HG02973 (cell line): ENCODE results near the gene TRIM43B.
"Not testable (repeated sequence)": the region's sequence is repeated elsewhere in the genome, so short reads cannot be mapped to it uniquely, and the experiment has no call there.

Experiments used
- ATAC-seq: cut with Tn5 transposase; IDR thresholded peaks from one replicate; pipeline ENCODE4 v1.9.1; 2021; ENCODE audit warnings: moderate library complexity; ENCODE audit not compliant: unreplicated experiment

Gene TRIM43B

DNA sequence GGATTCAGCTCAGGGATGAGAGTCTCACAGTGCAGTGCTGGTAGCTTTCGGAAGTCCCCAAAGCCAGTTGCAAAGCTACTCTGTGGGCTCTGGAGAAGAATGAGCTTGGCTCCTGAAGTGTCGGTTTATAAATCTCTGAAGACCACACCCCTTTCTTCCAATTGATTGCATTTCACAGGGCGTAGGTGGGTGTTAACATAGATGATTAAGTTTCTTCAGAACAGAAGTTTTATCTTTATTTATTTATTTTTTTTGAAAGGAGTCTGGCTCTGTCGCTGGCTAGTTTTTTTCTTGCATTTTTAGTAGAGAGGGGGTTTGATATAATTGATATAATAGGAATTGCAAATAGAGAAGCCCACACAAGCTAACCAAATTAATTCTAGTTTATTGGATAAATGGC lies at the start of gene TRIM43B:
Gene TRIM43B (minus strand): TSS at position 101 of the 400 bp plus-strand sequence. CDS start 2,040 bp downstream, outside the sequence.
- ATAC-seq = not testable (repeated sequence)

DNA sequence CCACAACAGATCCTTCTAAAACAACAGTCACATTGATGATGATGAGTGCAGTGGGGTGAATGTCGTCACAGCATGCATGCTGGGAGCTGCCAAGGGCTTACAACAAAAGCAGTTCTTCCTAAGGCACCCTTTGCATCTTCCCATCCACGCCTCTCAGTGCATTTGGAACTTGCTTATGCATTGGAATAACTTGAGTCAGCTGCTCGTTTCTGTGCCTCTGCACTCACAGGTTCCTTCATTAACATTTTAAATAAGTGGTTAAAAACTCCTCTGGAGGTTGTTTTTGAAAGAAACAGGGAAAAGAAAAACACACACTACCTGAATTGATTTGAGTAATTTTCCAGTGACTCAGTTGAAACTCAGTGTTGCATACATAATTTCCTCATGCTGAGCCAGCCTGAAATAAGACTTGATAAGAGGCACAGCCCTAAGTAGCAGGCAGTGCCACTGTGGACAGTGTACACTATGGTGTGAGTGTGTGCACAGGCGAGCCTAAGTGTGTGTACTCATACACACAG lies 46.8 kb upstream of the TRIM43B start:
- ATAC-seq = no peak

DNA sequence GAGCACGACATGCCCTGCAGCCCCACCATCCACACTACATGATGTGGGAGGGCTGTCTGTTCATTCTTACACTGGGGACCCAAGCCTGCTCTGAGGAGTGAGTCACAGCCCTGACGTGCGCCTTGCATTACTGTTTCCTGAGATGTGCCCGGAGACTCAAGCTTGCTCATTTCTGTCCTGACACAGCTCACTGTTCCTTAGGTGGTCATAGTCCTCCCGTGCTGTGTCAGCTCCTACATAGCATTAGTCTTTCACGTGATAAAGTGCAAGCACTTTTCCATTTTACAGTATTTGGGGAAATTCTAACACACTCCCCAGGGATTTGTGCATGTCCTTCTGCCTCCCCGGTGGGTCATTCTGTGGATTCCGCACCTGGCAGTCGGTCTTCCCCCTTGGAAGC lies 46.2 kb upstream of the TRIM43B start:
- peak; percentile 76 for ATAC-seq

DNA sequence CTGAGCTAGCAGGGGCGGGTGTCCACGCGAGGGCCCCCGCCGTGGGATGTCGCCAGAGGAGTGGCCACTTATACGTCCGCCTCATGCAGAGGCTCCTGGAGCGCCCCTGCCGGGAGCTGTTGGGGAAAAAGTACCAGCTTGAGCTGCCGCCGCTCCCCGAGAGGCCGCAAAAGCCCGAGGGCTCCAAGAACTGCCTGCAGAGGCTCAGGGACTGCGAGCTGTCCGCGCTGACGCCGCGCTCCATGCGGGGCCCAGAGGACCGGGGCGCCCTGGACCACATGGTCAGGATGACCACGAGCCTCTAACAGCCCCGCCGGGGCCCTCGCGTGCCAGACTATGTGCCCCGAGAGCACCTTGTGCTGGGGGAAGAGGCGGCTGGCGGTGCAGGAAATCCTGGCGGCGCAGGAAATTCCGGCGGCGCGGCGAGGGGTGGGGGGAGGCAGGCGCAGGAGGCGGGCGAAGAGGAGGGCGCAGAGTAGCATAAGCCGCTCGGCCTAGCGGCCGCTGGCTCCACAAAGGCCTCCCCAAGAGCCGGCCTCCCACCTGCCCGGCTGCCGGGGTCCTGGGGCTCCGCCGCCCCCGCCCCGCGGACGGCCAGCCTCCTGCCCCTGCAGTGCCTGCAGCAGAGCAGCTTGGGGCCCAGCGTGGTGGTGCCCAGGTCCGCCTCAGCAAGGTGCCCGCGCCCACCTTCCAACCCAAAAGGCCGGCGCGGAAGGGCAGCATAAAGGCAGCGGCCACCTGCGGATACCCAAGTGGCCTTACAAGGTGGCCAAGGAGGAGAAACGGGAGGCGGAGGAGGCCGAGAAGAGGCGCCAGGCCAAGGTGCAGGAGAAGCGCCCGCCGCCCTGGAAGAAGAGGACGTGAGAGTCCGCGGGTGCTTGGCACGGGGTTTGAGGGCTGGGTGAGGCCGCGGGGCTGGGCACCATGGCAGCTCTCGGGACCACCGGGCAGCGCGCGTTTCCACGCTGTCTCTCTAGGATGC lies 42.1 kb upstream of the TRIM43B start:
- peak; percentile 46 for ATAC-seq

DNA sequence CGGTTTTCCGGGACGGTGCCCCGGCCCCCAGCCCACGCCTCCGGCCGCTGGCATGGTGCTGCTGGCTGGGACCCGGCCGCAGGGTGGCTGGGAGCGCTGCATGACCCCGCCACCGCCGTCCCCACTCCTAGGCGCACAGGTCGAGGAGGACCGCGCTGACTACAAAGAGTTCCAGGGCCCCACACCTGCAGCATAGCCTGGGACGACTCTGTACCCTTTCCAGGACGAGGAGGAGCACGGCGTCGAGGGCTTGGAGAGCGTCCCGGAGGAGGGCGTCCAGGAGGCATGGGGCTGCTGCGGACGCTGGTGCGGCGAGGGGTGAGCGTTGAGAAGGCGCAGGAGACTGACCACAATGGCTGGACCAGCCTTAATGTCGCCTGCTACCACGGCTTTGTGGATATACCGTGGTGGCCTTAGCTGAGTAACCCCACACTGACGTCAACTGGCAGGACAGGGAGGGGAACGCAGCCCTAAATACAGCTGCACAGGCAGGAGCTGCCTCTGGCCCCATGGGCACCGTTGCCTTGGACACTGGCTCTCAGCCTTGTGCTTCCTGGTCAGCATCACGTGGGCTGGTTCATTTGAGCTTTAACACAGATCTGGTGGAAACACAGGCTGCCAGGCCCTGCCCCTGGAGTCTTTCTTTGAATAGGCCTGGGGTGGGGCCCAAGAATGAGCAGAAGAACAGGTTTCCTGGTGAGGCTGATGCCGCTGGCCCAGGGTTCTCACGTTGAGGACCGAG lies 40.9 kb upstream of the TRIM43B start:
- no peak for ATAC-seq

DNA sequence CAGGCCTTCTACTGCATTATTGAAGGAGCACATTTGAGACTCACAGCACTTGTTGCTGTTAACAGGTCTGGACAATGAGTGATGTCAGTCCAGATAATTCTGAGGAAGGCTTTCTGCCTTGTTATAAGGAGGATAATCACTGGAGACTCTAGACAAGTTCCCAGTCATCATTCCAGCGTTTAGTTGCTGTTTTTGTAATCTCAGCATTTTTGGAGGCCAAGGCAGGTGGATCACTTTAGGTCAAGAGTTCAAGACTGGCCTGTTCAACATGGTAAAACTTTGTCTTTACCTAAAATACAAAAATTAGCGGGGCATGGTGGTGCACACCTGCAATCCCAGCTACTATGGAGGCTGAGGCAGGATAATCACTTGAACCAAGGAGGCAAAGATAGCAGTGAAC lies 39.6 kb upstream of the TRIM43B start:
- no peak for ATAC-seq

DNA sequence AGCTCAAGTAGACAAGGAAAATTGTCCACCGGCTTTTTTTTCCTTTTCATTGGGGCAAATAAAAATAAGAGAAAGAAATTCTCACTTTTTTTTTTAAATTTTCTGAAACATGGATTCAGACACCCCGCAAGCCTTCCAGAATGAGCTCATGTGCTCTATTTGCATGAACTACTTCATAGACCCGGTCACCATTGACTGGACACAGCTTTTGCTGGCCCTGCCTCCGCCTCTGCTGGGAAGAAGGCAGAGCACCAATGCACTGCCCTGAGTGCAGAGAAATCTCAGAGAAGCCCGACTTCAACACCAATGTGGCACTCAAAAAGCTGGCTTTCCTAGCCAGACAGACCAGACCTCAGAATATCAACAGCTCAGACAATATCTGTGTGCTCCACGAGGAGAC lies 30.2 kb upstream of the TRIM43B start:
- ATAC-seq = no peak

DNA sequence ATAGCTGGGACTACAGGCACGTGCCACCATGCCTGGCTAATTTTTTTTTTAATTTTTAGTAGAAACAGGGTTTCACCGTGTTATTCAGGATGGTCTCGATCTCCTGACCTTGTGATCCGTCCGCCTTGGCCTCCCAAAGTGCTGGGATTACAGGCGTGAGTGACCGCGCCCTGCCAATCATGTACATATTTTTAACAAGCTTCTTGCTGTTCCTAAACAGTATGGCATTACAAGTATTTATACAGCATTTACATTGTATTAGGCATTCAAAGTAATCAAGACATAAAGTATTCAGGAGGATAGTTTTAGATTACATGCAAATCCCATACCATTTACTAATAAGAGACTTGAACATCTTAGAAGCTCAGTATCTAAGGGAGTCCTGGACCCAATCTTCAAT lies 29.7 kb upstream of the TRIM43B start:
- not testable (repeated sequence) for ATAC-seq

DNA sequence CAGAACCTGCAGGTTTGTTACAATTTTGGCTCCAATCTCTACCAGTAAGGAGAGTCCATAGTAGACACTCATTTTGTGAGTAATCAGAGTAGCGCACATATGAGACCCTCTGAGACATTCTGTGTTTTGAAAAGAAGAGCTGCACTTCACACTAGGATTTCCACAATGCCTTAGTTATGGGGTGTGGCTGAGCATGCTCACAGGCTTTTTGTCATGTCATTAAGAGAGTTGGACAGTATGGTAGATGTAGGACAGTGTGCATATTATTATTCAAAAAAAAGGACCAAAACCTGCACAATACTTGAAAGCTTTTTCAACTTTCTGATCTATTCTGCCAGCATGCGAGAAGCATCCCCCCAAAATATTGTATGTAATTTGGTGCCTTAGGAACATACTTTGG lies 24.9 kb upstream of the TRIM43B start:
- ATAC-seq = no peak

DNA sequence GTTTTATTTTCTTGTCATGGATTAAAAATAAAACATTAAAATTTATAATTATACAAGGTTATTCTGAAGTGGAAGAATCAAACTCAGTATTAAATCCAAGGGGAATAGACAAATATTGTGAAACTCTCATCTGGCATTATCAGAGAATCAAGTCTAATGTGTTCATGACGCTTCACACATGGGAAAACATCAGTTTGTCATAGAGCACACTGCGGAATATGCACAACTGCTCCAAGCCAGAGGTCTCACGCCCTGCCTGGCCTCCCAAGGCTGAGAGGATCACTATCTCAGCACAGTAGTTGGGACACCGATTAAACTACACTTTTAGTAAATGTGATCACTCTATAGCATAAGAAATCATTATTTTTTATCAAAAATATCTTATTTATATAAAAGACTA lies 20.7 kb upstream of the TRIM43B start:
- no peak for ATAC-seq

DNA sequence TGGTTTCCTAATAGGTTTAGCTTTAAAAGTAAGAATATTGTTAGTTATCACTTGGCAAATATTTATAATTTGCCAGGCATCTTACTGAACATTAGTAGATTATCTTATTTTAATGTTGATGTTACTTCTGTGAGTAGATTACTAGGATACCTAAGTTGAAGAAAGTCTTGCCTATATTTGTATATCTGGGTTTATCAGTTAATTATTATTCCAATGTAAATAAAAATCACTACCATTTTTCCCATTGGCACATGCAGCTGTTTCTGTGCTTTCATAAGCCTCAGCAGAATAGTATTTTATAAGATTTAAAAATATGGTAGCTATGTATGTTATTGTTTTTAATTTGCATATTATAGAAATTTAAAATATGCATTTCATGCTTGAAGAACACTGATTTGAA lies 16.3 kb upstream of the TRIM43B start:
- no peak for ATAC-seq

DNA sequence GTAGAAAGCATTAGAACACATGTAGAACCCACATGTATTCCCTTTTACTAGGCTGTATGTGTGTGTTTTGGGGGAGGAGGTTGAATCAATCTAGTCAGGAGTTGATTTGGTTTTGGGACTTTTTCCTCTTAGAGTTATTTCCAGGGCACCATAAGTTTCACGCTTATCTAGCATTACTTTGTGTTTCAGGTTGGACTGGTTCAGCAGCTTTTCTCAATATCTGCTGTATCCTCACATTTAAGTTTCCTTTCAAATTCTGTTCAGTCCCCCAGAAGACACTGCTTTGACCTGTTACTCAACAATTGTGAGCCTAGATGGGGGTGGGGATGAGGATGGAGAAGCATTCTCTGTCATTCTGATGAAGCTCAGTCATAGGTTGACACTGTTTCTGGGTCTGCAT lies 7.5 kb upstream of the TRIM43B start:
- not testable (repeated sequence) for ATAC-seq

DNA sequence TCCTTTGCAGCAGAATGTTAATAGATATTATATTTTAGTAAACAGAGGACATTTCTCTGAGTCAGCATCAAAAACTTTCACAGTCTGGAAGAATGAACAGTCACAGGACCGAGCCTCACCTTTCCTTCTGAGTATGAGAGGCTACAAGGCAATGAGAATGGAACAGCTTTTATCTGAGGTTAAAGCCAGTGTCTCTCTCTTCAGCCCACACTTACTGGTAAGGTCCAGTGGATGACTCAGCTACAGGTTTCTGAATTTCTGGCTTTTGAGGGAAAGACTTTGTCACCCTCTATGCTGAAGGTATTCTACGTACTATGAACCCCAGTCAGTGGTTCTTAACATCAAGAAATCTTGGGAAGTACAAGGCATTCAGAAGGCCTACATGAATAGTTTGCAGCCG lies 9.5 kb downstream of the TRIM43B start:
- ATAC-seq = not testable (repeated sequence)

DNA sequence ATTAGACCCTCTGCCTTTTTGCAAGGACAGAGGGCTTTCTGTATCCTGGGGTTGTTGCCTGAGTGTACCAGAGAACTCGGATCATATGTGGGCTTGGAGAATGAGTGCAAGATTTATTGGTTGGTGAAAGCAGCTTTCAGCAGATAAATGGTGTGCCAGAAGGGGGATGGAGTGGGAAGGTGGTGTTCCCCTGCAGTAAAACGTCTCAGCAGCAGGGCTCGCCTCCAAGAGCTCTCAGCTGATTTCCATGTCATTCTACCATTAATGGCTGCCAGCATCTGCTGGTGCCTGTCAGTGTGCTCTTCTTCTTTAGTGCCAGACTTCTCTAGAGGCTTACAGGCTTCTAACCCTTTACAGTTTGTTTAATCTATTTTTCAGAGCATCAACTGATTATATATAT lies 16.6 kb downstream of the TRIM43B start:
- not testable (repeated sequence) for ATAC-seq

DNA sequence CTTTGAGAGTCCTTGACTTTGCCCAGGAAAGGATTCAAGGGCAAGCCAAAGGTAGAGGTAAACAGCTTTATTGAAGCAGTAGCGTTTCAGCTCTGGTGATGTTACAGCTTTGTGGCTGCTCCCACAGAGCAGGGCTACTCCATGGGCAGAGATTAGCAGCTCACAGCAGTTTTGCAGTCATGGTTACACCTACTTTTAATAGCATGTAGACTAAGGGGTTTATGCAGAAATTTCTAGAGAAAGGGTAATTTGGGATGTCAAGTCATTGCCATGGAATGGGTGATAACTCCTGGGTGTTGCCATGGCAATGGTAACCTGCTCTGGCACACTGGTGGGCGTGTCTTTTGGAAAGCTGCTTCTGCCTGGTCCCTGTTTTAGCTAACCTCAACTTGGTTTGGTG lies 18.0 kb downstream of the TRIM43B start:
- ATAC-seq = not testable (repeated sequence)

DNA sequence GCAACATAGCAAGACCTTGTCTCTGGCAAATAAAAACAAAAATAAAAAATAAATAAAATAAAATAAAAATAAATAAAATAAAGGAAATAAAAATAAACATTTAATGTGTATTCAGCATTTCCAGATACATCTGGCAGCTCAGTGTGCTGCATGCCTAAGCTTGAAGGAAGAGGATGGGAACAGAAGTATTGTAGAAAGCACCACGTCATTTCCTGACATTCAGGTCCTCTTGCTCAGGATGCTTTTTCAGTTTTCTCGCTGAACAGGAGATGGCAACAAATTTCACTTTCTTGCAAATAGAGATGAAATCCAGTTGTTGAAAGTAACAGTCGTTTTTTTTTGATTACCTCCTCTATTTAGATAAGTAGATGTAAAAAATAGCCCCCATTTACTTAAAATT lies 21.3 kb downstream of the TRIM43B start:
- ATAC-seq = not testable (repeated sequence)

DNA sequence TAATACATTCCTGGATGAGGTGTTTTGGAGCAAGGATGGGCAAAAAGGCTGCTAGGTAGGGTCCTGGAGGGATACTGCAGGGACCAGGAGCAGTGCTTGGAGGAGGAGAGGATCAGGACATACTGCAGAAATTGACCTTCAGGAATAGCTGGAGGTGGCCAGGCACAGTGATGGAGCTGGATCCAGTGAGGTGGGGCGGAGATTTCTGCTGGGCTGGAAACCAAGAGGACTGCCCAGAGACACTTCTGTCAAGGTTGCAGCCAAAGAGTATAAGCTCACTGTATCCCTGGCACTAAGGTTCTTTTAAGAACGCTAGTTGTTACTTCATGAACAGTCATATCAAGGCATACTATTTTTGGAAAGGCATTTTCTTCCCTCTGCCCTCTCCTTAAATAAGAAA lies 39.2 kb downstream of the TRIM43B start:
- not testable (repeated sequence) for ATAC-seq

DNA sequence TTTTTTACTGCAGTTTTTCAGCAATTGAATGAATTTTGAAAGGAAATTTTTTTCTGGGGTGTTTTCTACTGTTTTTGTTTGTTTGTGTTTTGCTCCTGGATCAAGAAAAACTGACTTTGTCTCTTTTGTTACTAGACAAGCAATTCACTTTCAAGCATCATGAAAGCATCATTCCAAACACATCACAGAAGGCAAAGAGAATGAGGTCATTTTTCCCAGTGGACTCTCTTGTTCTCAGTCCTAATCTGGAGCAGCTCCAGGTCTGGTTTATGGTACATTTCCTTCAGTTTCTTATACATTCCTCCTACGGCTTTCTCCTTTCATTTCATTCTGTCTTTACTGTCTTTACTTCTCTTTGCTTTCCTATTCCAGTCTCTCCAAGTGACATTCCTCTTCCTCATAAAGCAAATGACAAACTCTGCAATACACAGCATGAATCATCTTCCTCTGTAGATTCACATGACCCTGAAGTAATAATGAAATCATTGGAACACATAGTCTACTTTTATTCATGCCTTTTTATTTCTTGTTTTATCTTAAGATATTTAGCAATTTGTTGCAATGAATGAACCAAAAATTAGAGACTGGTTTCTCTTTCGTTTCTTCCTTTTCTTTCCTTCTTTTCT lies 42.0 kb downstream of the TRIM43B start:
- not testable (repeated sequence) for ATAC-seq

DNA sequence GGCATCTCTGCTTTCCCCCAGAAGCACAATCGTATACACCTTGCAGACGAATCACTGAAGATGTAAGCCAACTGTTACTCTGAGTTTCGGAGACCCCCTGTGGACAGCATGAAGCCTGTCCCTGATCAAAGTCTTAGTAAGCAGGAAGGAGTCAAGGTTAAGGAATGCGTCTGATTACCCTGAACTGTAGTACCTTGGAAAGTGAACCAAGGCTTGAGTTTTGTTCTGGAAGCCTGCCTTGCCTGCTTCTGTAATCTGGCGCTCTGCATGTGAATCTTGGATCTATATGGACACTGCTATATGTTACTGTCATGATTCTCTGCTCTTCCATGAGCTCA lies 48.7 kb downstream of the TRIM43B start:
- ATAC-seq = not testable (repeated sequence)

DNA sequence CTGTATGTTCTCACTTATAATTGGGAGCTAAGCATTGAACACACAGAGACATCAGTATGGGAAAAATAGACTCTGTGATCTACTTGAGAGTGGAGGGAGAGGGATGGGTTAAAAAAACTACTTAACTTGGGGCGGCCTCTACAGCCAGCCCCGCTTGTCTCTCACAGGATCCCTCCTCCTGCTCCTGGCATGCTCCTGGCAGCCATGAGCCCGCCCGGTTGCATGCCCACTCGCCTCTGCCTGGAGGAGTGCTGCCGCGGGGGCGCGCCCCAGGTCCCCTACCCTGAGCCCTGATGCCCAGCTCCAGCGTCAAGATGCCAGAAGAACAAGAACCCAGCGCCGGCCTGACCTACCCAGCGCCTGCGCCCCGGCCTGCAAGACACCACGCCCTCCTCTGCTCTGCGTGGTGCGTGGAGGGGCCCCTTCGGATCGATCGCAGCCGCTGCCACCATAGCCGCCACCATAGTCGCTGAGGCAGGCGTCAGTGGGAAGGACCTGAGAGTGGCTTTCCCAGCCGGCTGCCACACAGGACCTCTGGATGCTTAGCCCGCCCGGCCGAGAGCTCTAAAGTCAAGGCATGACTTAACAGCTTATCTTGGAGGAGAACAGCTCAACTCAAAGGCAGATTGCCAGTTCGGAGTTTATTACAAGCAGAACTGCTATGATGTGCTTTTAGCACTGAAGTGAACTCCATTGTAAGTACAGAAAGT lies 49.2 kb downstream of the TRIM43B start:
- not testable (repeated sequence) for ATAC-seq
